Lung microvascular endothelial cell (primary cell): ENCODE measurements around the gene CATSPERD. TPM values are rescaled to one million over a fixed set of nuclear protein-coding genes. Genes with fewer than 3 reads are reported as not detected.
A peak's percentile ranks its signal among the peaks of the same experiment; 100 is the strongest.

Source experiments
- DNase-seq, 2 donors: peaks; one replicate each; pipeline versions ENCODE4 v3.0.0 to v3.0.0-alpha.2; 2010; ENCODE audit warnings: low read depth in 2 of 2
- total RNA-seq: library from RNA; depleted of rRNA; stranded (reverse); fragments of >200 nt; gene quantifications from 2 replicates; pipeline ENCODE4 v1.2.1, GENCODE V29; 2014

The CATSPERD gene
- total RNA-seq, 1 donor from 2014 or later, result not detected

DNA sequence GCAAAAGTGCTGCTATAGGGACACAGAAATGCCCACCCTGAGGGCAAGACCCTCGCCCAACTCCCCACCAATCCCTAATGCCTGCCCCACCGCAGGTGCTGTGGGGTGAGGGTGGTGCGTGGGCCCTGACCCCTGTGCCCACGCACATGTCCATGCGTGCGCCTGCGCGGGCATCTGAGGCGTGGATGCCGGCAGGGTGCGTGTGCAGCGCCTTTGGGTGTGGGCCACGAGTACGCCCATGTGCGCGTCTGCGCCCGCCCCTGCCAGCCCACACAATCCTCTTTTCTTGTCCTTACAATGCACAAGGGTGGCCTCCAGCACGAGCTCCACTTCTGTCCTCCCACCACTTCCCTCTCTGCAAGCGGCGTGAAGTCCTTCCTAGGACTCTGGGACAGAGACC is 104.7 kb downstream of the CATSPERD start:
- no peak for DNase-seq

DNA sequence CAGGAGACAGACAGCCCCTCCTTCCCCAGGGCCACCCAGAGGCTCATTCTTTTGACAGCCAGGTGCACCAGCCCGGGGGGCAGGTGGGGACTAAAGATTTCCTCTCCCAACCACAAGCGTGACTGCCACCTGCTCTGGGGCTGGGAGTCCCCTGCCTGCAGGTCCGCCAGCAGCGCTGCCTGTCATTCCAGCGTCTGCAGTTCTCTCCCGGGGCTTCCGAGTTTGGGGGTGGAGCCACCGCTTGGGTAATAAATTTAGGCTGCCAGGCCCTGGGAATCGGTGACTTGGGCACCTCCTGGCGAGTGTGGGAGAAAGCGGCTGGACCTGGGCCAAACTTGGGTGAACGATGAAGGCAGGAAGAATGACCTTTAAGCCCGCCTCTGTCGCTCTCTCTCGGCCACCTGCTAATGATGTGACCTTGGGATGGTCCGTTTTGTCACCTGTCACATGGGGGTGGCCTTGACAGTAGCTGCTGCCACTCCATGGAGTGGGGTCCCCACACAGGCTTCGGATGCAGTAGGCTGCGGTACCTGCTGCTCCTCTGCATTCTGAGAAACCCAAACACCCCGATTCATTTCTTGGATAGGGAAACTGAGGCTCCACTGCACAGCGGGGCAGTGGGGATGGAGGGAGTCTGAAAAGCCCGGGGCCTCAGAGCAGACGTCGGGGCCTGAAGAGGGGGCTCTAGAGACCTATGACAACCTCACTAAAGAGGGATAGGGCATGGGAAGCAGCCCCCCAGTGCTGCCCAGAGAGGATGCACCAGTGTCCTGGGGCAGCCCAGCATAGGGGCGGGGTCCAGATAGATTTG is 106.3 kb downstream of the CATSPERD start:
- DNase-seq, result peak in 1 of 2 donors; percentile 19

DNA sequence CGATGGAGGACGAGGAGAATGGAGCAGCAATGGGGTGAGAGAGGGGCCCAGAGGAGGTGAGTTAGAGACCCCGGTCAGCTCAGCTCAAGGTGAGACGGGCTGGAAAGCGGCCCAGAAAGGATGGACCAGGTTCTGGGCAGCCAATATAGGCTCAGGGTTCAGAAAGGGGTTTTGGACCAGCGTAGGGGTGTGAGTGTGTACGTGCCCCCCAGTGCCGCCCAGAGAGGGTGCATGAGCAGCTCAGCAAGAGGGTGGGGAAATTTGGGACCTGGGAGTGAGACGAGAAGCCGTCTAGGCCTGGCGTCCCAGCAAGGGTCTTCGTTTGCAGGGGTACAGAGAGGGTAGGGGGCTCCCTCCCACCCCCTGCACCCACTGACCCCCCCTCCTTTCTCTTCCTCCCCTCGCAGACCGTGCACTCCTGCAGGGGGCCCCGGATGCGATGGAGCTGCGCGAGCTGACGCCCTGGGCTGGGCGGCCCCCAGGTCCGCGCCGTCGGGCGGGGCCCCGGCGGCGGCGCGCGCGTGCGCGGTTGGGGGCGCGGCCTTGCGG is 107.0 kb downstream of the CATSPERD start:
- DNase-seq, result no peak

DNA sequence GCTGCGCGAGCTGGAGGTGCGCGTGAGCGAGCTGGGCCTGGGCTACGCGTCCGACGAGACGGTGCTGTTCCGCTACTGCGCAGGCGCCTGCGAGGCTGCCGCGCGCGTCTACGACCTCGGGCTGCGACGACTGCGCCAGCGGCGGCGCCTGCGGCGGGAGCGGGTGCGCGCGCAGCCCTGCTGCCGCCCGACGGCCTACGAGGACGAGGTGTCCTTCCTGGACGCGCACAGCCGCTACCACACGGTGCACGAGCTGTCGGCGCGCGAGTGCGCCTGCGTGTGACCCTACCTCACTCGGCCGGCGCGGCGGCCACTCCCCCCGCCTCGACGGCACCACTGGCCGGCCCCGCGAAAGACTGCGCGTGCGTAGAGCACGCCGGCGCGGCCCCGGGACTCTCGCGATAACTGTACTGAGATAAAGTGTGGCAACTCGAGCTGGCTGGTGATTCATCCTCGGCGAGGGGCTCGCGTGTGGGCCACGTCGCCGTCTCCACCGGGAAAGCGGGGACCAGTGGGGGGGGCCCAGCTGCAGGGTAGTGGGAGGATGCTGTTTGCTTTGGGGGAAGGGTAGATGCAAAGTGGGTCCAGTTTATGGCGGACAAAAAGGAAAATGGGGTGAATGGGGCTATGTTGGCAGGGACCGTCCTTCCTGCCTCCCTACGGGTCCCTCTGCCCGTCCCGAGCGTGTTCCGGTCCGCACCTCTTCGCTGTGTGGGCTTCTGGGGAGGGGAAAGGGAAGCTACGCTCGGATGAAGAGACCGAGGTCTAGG is 107.6 kb downstream of the CATSPERD start:
- peak; percentile 86 to 96 for DNase-seq

Other genes starting within 250 kb of the CATSPERD start
- under 0.01 and 0.20 TPM in 2 replicates for gene TINCR, start 152.7 kb upstream of the CATSPERD start, total RNA-seq
- gene SAFB2, start 97.9 kb upstream of the CATSPERD start, total RNA-seq, result 16.6 and 24.2 TPM in 2 replicates
- gene SAFB, start 97.6 kb upstream of the CATSPERD start, total RNA-seq, result 27.9 and 38.5 TPM in 2 replicates
- 44.7 and 65.3 TPM in 2 replicates for gene MICOS13, start 40.1 kb upstream of the CATSPERD start, total RNA-seq
- 6.1 and 9.1 TPM in 2 replicates for gene HSD11B1L, start 39.6 kb upstream of the CATSPERD start, total RNA-seq
- gene RPL36, start 30.3 kb upstream of the CATSPERD start, total RNA-seq, result 763 and 989 TPM in 2 replicates
- gene LONP1, start 491 bp upstream of the CATSPERD start, total RNA-seq, result 44.9 and 51.4 TPM in 2 replicates
- gene PRR22, start 64.1 kb downstream of the CATSPERD start, total RNA-seq, result 0.22 and 0.40 TPM in 2 replicates
- gene DUS3L, start 70.5 kb downstream of the CATSPERD start, total RNA-seq, result 19.6 and 20.7 TPM in 2 replicates
- under 0.01 and 0.99 TPM in 2 replicates for gene NRTN, start 84.4 kb downstream of the CATSPERD start, total RNA-seq
- not detected in 2 replicates for gene FUT6, start 119.1 kb downstream of the CATSPERD start, total RNA-seq
- not detected in 2 replicates for gene FUT3, start 130.8 kb downstream of the CATSPERD start, total RNA-seq
- not detected in 2 replicates for gene FUT5, start 149.9 kb downstream of the CATSPERD start, total RNA-seq
- 219 and 282 TPM in 2 replicates for gene NDUFA11, start 183.2 kb downstream of the CATSPERD start, total RNA-seq
- gene VMAC, start 184.2 kb downstream of the CATSPERD start, total RNA-seq, result 3.9 and 7.7 TPM in 2 replicates
- 2.4 and 4.6 TPM in 2 replicates for gene CAPS, start 193.6 kb downstream of the CATSPERD start, total RNA-seq